Activated T-cell treated with anti-CD3 and anti-CD28 coated beads for 1 hour (primary cell): Measurements from ENCODE around the gene OSTF1.

ENCODE experiments used
- DNase-seq: peaks from one replicate; pipeline ENCODE4 v3.0.0-alpha.2; 2020; ENCODE audit warnings: low read depth

Gene OSTF1

DNA sequence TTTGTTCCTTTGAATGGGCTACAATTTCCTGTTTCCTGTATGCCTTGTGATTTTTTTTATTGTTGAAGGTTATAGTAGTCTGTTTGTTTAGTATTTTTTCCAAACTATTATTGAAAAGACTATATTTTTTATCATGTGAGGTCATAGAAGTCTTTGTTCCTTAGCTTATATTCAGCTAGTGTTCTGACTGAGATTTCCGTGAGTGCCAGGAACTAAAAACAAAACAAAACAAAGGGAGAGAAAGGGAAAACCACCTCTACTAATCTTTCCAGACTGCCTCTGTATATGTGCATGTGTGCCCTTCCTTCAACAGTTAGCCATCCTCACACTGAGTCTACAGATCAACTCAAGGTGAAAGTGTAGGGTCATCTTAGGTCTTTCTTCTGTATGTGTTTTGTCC is 79.0 kb downstream of the OSTF1 start:
- DNase-seq, result no peak

DNA sequence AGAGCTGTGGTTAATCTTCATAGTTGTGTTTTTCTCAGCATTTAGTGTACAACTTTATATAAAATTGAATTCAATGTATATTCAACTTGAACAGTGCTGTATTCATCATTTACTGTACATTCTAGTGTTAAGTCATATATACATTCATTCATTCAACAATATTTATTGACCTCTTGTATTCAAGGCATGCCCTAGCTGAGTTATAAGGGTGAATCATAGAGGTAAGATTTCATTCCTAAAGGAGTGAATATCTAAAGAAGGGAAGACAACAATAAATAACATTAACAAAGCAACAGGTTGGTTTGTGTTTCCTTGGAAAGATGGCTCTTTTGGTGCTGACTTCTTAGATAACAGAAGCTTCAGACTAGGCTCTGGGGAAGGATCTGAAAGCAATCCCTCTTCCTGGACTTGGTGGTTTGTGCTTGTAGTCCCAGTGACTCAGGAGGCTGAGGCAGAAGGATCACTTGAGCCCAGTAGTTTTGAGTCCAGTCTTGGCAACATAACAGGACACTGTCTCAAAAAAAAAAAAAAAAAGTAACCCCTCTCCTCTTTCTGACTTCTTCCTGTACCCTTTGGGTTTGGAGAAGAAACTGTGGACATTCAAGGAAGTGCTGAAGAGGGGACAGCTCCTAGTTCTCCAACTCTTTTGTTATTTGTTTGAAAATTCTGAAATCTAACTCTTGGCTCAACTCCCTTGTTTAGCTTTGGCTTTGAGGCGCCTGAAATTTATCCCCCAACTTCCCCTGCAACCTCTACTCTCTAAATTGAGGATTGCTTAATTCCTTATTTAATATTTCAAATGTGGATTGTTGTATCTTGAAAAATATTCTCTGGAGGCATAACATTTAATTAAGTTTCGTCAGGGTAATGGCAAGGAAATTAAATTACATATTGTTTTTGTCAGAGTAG is 80.2 kb downstream of the OSTF1 start:
- no peak for DNase-seq

DNA sequence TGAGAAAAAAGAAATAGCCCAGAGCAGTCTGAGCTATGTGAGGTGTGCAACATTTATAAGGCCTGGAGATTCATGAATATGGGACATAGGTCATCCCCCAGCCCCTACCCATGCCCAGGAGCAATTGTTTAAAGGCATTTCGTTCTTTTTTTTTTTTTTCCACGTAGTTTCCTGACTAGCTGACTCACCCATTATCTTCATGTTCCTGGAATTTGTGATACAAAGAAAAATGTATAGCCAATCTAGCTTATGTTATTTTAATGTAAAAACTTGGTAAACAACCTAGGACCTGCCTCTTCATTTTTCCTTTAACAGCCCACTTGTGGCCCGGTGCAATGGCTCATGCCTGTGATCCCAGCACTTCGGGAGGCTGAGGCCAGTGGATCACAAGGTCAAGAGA is 81.3 kb downstream of the OSTF1 start:
- DNase-seq, result no peak

DNA sequence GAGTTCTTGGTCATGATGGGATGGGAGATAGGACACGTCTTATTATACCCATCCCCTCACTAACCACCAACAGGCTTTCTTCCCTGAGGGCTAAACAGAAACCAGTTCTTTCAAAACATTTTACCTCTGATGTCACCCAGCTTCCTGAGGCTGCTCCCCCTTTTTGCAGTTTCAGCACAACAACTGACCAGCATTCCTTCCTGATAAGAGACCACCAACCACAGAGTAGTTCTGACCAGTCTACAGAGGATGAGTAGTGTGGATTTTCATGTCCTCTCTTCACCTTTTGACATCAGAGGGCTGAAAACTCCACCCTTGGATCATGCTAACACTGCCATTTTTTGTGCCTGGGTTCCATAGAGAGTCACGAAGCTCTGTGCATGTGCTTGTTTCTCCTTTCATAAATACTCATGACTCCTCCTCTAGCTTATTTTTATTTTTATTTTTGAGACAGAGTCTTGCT is 82.6 kb downstream of the OSTF1 start:
- DNase-seq, result no peak

DNA sequence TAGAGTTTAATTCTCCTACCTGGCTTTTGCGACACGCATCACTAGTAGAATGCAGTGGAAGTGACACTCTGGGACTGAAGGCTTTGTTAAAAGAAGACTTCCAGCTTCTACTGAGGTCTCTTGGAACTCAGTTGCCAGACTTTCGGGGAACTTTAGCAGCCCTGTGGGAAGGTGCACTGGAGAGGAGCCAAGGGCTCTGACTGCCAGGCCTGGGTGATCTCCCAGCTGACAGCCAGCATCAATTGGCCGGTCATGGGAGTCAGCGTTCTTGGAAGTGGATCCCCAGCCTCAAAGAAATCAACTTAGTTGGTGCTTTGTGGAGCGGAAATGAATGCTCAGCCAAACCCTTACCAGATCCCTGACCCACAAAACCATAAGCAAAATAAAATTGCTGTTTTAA is 87.1 kb downstream of the OSTF1 start:
- DNase-seq, result no peak

DNA sequence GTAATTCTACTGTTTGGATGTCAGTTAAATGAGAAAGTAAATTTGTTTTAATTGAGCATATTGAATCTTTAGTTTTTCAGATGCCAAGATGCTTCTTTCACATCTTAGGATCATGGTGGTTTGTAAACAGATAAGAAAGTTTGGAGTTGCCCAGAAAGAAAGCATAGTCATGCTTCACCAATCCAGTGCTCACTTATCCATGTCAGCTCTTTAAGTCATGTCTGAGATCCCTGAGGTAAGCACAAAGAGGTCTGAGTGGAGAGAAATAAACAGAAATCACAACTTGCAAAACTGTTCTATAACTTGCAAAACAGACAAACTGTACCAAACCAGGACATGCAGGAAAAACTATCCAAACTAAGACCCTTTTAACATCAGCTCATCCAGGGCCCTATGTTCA is 87.7 kb downstream of the OSTF1 start:
- no peak for DNase-seq

DNA sequence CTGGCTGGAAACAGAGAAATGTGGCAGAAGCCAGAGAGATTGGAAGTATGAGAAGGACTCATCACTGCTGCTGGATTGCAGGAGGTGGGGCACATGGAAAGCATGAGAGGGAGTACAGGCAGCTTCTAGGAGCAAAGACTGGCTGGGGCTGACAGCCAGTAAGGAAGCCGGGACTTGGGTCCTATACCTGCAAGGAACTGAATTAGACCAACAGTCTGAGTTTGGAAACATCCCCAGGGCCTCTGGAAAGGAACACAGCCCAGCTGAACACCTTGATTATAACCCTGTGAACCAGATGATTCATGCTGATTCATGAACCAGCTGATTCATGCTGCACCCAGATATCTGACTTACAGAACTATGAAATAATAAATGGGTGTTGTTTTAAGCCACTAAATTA is 93.4 kb downstream of the OSTF1 start:
- no peak for DNase-seq

DNA sequence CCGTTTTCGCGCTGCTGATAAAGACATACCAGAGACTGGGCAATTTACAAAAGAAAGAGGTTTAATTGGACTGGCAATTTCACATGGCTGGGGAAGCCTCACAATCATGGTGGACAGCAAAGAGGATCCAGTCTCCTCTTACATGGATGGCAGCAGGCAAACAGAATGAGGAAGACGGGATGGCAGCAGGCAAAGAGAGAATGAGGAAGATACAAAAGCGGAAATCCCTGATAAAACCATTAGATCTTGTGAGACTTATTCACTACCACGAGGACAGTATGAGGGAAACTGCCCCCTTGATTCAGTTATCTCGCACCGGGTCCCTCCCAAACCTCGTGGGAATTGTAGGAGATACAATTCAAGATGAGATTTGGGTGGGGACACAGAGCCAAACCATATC is 95.0 kb downstream of the OSTF1 start:
- DNase-seq, result no peak

DNA sequence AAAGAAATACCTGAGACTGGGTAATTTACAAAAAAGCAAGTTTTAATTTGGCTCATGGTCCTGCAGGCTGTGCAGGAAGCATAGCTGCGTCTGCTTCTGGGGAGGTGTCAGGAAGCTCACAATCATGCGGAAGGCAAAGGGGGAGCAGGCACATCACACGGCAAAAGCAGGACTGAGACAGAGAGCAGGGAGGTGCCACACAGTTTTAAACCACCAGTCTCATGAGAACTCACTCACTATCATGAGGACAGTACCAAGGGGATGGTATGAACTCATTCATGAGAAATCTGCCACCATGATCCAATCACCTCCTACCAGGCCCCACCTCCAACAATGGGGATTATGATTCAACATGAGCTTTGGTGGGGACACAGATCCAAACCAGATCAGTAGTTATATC is 96.2 kb downstream of the OSTF1 start:
- DNase-seq, result no peak

DNA sequence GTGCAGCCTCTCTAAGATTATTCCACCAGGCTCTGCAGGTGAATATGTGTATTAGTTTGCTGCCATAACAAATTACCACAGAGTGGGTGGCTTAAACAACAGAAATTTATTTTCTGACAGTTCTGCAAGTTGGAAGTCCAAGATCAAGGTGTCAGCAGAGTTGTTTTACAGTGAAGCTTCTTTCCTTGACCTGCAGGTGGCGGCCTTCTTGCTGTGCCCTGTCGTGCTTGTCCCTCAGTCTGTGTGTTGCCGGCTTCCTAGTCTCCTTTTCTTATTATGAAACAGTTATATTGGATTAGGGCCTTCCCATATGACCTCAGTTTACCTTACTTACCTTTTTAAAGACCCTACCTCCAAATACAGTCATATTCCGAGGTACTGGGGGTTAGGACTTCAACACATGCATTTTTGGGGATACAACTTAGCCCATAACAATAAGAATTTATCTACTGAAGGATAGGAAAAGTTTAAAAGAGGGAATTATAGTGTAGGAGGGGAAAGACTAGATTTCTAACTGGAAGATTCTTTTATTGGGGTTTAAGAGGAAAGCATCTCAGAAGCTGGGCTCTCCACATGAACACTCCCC is 97.4 kb downstream of the OSTF1 start:
- DNase-seq, result peak; percentile 41

DNA sequence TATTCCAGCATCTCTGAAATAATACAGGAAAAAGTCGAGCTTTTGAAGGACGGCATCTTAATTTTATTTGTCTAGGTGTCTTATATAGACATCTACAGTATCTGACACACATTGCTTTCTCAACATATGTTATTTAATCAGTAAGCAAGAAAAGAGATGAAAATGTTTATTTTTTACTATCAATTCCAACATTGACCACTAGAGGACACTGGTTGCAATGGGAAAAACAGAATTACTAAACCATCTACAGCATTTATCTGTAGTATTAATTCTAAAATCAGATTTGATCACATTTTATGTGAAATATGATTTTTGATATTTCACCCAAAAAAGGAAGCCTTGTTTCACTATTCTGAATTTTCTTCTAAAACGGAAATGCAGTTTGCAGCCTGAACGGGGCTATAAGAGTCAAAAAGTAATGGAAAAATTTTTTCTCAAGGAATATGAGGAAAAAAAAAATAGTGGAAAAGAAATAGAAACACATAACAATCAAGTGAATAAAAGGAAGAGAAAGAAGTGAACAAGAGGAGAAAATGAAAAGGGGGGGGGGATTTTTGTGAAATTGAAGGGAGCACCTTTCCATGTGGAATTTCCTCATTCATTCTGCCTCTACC is 98.6 kb downstream of the OSTF1 start:
- DNase-seq, result no peak

DNA sequence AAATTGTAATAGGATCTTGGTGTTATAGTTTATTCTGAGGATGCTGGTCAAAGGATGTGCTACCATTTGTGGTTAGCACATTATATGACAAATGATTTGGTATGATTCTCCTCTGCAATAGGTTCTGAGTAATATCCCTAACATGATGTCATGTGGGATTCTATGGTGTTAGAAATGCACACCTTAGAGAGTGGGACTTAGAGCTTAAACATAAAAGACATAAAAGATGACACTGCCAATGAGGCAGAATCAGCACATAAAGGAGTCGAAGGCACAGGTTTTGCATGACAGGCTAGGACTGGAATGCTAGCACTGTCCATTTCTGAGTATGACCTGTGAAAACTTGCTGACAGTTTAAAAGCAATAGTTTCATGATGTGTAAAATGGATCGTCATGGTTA is 100.4 kb downstream of the OSTF1 start:
- no peak for DNase-seq

DNA sequence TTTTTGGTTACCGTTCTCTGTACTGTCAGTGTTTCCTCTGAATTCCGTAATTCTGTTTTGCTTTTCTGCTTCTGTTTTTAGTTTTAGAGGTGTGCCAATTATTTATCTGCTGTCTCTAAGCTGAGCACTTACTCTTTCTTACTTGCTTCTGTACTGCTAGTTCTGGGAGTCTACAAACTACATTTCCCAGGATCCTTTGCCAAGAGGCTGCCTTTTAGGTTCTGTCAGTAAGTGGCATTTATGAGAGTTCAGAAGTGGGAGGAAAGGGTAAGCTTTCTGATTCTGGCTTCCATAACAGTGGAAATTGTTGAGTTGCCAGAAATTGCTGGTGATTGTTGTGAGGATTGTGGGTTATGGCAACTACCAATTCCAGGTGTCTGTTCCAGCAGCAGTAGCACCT is 102.4 kb downstream of the OSTF1 start:
- no peak for DNase-seq
